LNCAP (cell line): ENCODE data around the gene CEP170.
A peak's percentile ranks its signal among the peaks of the same experiment; 100 is the strongest.

Experiments used
- TF ChIP-seq, protein P1 (sequence below): fragments of 450-650 bp; IDR thresholded peaks from 2 replicates; pipeline ENCODE4 v1.5.1; 2017; ENCODE audit warnings: mild to moderate bottlenecking

Gene CEP170

DNA sequence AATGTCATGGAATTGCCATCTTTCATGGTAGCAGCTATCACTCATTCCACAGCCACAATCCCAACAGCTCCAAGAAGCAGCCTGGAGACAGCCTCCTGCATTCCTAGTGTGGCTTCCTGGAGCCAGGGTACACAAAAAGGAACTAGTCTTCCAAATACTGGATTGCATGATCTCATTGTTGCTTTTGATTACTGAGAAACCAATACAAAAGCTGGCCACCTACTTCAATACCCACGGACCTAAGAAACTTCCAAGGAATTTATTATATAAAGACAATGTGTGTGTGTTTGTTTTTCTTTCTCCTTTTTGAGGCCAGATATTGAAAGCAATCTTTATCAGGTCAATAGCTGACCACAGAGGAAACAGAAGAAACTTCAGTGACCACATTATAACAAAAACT lies 25.6 kb downstream of the CEP170 start:
- TF ChIP-seq, protein P1, sequence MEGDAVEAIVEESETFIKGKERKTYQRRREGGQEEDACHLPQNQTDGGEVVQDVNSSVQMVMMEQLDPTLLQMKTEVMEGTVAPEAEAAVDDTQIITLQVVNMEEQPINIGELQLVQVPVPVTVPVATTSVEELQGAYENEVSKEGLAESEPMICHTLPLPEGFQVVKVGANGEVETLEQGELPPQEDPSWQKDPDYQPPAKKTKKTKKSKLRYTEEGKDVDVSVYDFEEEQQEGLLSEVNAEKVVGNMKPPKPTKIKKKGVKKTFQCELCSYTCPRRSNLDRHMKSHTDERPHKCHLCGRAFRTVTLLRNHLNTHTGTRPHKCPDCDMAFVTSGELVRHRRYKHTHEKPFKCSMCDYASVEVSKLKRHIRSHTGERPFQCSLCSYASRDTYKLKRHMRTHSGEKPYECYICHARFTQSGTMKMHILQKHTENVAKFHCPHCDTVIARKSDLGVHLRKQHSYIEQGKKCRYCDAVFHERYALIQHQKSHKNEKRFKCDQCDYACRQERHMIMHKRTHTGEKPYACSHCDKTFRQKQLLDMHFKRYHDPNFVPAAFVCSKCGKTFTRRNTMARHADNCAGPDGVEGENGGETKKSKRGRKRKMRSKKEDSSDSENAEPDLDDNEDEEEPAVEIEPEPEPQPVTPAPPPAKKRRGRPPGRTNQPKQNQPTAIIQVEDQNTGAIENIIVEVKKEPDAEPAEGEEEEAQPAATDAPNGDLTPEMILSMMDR = no peak

DNA sequence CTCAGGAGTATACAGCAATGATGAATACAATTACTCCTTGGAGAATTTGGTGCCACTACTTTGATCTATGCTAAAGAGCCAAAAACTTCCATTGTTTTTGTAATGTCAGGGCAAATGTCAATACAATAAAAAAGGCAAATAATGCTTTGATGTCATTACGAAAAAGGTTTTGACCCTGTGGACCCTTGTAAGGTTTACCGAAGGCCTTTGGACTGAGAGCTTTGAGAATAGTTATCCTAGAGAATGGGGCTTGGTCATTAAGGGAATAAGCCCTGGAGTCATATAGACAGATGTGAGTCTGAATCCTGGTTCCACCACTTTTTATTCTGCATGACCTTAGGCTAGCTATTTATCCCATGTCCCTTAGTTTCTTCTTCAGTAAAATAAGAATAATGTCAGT lies 27.5 kb downstream of the CEP170 start:
- TF ChIP-seq, protein P1 = no peak

DNA sequence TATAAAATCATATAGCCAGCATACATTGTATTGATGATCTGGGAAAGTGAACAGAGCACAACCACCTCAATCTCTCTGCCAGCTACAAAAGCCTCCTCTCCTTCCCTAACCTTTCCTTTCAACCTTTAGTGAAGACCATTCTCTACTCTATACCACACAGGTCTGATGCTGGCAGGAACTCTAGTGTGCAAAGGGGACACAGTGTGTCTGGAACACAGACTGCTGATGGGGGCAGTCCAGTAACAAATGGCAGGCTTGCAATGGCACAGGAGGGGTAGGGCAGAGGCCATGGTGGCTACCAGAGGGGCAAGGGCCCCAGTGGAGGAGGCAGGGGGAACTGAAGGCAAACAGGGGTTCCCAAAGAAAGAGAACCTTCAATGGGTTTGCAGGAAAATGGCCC lies 37.0 kb downstream of the CEP170 start:
- TF ChIP-seq, protein P1 = no peak

DNA sequence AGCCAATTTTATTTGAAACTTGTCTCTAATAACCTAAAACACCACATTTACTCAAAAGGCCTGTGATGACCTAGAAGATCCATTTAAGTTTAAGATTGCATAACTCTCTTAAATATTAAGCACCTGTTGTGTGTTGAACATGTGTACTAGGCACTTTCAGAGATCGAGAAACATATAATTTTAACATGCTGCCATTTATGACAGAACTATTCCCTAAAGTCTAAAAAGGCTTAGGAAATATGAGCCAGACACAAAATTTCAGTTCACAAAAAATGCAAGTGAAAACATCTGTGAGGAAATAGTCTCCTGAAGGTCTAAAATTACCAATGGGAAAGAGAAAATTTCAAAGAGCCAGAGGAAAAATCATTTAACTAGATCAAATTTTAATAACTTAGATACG lies 37.7 kb downstream of the CEP170 start:
- TF ChIP-seq, protein P1 = no peak

DNA sequence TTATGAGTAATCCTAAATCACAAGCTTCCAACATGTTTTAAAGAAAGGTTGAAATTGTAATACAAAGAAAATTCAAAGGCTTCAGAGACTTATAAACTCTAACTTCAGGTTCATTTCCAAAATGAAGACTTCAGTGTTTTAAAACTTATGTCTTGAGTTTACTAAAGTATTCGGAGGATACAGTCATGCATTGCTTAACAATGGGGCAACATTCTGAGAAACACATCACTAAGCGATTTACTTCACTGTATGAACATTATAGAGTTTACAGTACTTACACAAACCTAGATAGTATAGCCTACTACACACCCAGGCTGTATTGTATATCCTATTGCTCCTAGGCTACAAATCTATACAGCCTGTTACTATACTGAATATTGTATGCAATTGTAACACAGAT lies 38.3 kb downstream of the CEP170 start:
- TF ChIP-seq, protein P1 = no peak

DNA sequence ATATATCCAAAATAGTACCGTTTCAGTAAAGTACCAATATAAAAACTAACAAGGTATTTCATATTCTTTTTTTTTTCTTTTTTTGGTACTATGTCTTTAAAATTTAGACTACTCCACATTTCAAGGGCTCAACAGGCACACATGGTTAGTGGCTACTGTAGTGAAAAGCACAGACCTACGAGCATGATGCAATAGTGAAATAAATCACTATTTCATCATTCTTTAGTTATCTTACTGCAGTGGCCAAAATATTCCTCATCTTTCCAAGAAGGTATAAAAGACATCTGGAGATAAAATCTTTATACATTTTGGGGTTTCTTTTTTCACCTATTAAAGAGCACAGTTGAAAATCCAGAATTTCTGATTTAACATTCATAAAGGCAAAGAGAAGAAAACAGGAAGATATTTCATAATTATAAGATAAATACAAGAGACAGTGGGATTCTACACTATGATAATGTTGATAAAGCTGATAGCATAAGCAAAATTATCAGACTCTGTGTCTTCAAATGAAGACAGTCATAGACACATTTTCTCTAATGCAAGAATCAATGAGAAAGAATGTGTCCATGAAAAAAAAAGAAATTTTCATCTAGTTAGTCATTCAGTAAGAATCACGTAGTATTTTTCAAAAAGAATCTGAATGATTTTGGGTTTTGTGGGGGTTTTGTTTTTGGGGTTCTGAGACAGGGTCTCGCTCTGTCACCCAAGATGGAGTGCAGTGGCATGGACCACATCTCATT lies 41.9 kb downstream of the CEP170 start:
- TF ChIP-seq, protein P1 = no peak

DNA sequence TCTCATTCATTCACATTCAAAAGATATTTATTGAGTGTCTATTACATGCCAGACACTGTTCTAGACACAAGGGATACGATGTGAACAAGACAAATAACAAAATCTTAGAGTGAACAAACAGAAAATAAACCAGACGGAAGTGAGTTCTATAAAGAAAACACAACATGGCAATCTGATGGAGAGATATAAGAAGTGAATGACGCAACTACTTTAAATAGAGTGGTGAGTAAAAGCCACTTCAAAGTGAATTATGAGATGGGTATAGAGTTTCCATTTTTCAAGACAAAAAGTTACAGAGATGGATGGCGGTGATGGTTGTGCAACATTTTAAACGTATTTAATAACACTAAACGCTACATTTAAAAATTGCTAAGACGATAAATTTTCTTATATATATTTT lies 75.4 kb downstream of the CEP170 start:
- TF ChIP-seq, protein P1 = no peak

DNA sequence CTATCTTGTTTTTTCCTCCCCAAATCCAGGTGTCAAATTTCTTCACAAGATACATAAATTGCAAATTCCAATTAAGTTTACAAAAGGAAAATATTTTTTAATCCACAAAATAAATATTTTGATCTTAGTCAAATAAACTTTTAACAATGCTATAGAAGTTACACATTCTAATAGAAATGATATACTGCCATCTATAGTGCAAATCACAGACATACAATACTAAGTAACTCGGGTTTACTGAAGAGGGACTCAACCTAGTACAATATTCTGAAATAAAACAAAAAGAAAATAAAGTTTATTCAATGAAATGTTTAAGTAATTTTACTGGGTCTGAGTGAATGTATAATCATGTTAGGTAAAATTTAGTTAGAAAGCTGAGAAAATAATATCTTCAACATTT lies 114.6 kb downstream of the CEP170 start:
- TF ChIP-seq, protein P1 = peak; percentile 43
